T47D (cell line): ENCODE measurements around the gene FOXF2.

Experiments used
- DNase-seq, 2 experiments: peaks; one replicate each; pipeline versions ENCODE4 v3.0.0 to v3.0.0-alpha.2; 2011 to 2012; ENCODE audit warnings: low read depth in 1 of 2, low spot score in 1 of 2
- JUND ChIP-seq: IDR thresholded peaks from 2 replicates; pipeline ENCODE4 v1.6.1; 2012; ENCODE audit warnings: low read depth
- in situ Hi-C: cut with HindIII; loops from 2 replicates; pipeline ENCODE4 v1.10.0; 2016; ENCODE audit warnings: low sequenced_read_pairs, low pct_unique_long_range_greater_than_20kb

FOXF2 gene

GRCh38 chr6:1381481-1382330 lies 7.7 kb upstream of the FOXF2 start:
- in situ Hi-C loops = no loop called here
- TF ChIP-seq JUND = no peak
- DNase-seq = peak; percentile 57 to 82

- in situ Hi-C loops = no loop called here
- DNase-seq = no peak
- no peak for TF ChIP-seq JUND
These were observed 7.0 kb upstream of the FOXF2 start for GRCh38 chr6:1382331-1382882.

GRCh38 chr6:1382883-1383728 lies 6.3 kb upstream of the FOXF2 start:
- in situ Hi-C loops = no loop called here
- TF ChIP-seq JUND = no peak
- DNase-seq = no peak

- in situ Hi-C loops = no loop called here
- no peak for DNase-seq
- TF ChIP-seq JUND = no peak
These were observed 5.4 kb upstream of the FOXF2 start for GRCh38 chr6:1383729-1384548.

- no peak for DNase-seq
- in situ Hi-C loops = no loop called here
- TF ChIP-seq JUND = no peak
These were observed 4.7 kb upstream of the FOXF2 start for GRCh38 chr6:1384549-1385128.

GRCh38 chr6:1385129-1386037 lies 4.0 kb upstream of the FOXF2 start:
- no peak for TF ChIP-seq JUND
- in situ Hi-C loops = no loop called here
- no peak for DNase-seq

- in situ Hi-C loops = no loop called here
These were observed 3.2 kb upstream of the FOXF2 start for GRCh38 chr6:1386038-1386709.

GRCh38 chr6:1387538-1387875 lies 1.9 kb upstream of the FOXF2 start:
- TF ChIP-seq JUND = no peak
- no peak for DNase-seq
- in situ Hi-C loops = no loop called here

More at GRCh38 chr6:1386038-1386709, 3.2 kb upstream of the FOXF2 start:
- DNase-seq = no peak
- TF ChIP-seq JUND = no peak

- no peak for TF ChIP-seq JUND
- in situ Hi-C loops = no loop called here
- DNase-seq = no peak
These were observed 1.3 kb upstream of the FOXF2 start for GRCh38 chr6:1387876-1388629.
